ENCODE measurements around the gene ADCY3.

GRCh38 chr2:24906466-24906865, 13.6 kb downstream of the ADCY3 start:
- TF ChIP-seq CTCF (IDR thresholded peaks at IDR 0.05) (no peak), POLR2A (IDR thresholded peaks at IDR 0.05) (no peak)

Measured in esophagus squamous epithelium (tissue), 4 donors.